GM19238 (cell line): ENCODE results near the gene GSC.
"Not testable (repeated sequence)": the region's sequence is repeated elsewhere in the genome, so short reads cannot be mapped to it uniquely, and the experiment has no call there.

ENCODE experiments used
- DNase-seq: peaks from one replicate; pipeline ENCODE4 v3.0.0; 2011; ENCODE audit warnings: low spot score; ENCODE audit not compliant: insufficient read length

Gene GSC

GRCh38 chr14:94769391-94770250 is at the start of gene GSC:
Gene GSC (minus strand): TSS chr14:94770113. CDS start chr14:94770015, 98 bp downstream.
- no peak for DNase-seq

- no peak for DNase-seq
Observed at GRCh38 chr14:94819531-94819930, 49.6 kb upstream of the GSC start.

GRCh38 chr14:94816113-94816512 is 46.2 kb upstream of the GSC start:
- no peak for DNase-seq

- no peak for DNase-seq
Observed at GRCh38 chr14:94805680-94806288, 35.9 kb upstream of the GSC start.

- DNase-seq, result no peak
Observed at GRCh38 chr14:94801225-94801624, 31.3 kb upstream of the GSC start.

GRCh38 chr14:94800764-94801163 is 30.9 kb upstream of the GSC start:
- DNase-seq, result not testable (repeated sequence)

- DNase-seq, result no peak
Observed at GRCh38 chr14:94797887-94798286, 28.0 kb upstream of the GSC start.

GRCh38 chr14:94796278-94796677 is 26.4 kb upstream of the GSC start:
- no peak for DNase-seq

- DNase-seq, result no peak
Observed at GRCh38 chr14:94795372-94795771, 25.5 kb upstream of the GSC start.

- DNase-seq, result no peak
Observed at GRCh38 chr14:94793901-94794300, 24.0 kb upstream of the GSC start.

GRCh38 chr14:94787655-94788054 is 17.7 kb upstream of the GSC start:
- DNase-seq, result no peak

GRCh38 chr14:94787092-94787491 is 17.2 kb upstream of the GSC start:
- no peak for DNase-seq

- DNase-seq, result no peak
Observed at GRCh38 chr14:94780536-94781399, 10.9 kb upstream of the GSC start.

GRCh38 chr14:94779713-94780112 is 9.8 kb upstream of the GSC start:
- DNase-seq, result no peak

GRCh38 chr14:94775871-94776210 is 5.9 kb upstream of the GSC start:
- no peak for DNase-seq

GRCh38 chr14:94775091-94775870 is 5.4 kb upstream of the GSC start:
- DNase-seq, result no peak

GRCh38 chr14:94774344-94775090 is 4.6 kb upstream of the GSC start:
- no peak for DNase-seq

GRCh38 chr14:94773655-94774343 is 3.9 kb upstream of the GSC start:
- no peak for DNase-seq

- no peak for DNase-seq
Observed at GRCh38 chr14:94773061-94773648, 3.2 kb upstream of the GSC start.

GRCh38 chr14:94772548-94772947 is 2.6 kb upstream of the GSC start:
- no peak for DNase-seq
